Measurements from ENCODE around the gene ZSWIM1.
A peak's percentile ranks its signal among the peaks of the same experiment; 100 is the strongest.

Gene ZSWIM1

DNA sequence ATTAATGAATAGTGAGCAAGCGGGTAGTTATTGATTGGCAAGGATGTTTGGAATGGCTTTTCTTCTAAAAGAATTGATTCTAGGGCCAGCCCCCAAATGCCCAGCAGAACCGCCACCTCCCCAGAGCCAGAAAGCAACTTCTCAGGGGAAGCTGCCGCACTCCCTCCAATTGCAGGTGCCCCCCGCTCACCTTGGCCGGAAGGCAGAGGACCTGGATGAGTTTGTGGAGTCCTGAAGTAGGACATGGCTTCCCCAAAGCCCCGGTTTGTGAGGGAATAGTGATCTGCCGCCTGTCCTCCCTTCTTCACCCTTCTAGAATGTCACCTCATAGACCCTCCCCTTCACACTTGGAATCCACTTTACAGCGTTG, 6.3 kb downstream of the ZSWIM1 start, which contains the start of gene SPATA25:
SPATA25 (minus strand) TSS at position 277 of the 370 bp plus-strand sequence; CDS start at position 245, 32 bp downstream.
- no peak for DNase-seq
- TF ChIP-seq EZH2phosphoT487 (IDR thresholded peaks at IDR 0.05; ENCODE audit: low read length) (no peak), EZH2 (optimal IDR thresholded peaks at IDR 0.05; ENCODE audit: low read depth, low read length) (no peak)
- TF ChIP-seq, protein P1, sequence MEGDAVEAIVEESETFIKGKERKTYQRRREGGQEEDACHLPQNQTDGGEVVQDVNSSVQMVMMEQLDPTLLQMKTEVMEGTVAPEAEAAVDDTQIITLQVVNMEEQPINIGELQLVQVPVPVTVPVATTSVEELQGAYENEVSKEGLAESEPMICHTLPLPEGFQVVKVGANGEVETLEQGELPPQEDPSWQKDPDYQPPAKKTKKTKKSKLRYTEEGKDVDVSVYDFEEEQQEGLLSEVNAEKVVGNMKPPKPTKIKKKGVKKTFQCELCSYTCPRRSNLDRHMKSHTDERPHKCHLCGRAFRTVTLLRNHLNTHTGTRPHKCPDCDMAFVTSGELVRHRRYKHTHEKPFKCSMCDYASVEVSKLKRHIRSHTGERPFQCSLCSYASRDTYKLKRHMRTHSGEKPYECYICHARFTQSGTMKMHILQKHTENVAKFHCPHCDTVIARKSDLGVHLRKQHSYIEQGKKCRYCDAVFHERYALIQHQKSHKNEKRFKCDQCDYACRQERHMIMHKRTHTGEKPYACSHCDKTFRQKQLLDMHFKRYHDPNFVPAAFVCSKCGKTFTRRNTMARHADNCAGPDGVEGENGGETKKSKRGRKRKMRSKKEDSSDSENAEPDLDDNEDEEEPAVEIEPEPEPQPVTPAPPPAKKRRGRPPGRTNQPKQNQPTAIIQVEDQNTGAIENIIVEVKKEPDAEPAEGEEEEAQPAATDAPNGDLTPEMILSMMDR (IDR thresholded peaks at IDR 0.05; ENCODE audit: low read length) = no peak
- H3K9ac ChIP-seq (ENCODE audit: low read length) = no peak within 1 kb of the TSS
- H3K9me2 ChIP-seq (replicated peaks; ENCODE audit: insufficient read depth, low read length) = no peaks in the 10 kb centered on the region
- no peaks in the 10 kb centered on the region for H4K20me1 ChIP-seq (ENCODE audit: insufficient read depth, low read length)
- peaks cover 12% of the 10 kb centered on the region; the same call in 1 of the 2 replicates for H3F3A ChIP-seq (ENCODE audit: insufficient read depth, low read length)
- no peaks in the 10 kb centered on the region for H3K9me3 ChIP-seq (replicated peaks; ENCODE audit: insufficient read depth, low read length)
- no peak within 1 kb of the TSS for H3K4me2 ChIP-seq (ENCODE audit: low read depth, low read length)
- H3K79me2 ChIP-seq (ENCODE audit: low read length) = peaks cover 17% of the 10 kb centered on the region
- H3K27ac ChIP-seq (ENCODE audit: low read length) = no peak within 1 kb of the TSS
- H3K4me1 ChIP-seq (ENCODE audit: low read length) = peaks cover 5% of the 10 kb centered on the region; the same call in 1 of the 2 replicates
- no peaks in the 10 kb centered on the region for H3K27me3 ChIP-seq (replicated peaks; ENCODE audit: insufficient read depth, low read length)
- H2AFZ ChIP-seq (ENCODE audit: low read length) = no peak within 1 kb of the TSS
- no peak within 1 kb of the TSS for H3K4me3 ChIP-seq (ENCODE audit: low read length)
- no peaks in the 10 kb centered on the region for H3K36me3 ChIP-seq (replicated peaks; ENCODE audit: insufficient read depth, low read length)

DNA sequence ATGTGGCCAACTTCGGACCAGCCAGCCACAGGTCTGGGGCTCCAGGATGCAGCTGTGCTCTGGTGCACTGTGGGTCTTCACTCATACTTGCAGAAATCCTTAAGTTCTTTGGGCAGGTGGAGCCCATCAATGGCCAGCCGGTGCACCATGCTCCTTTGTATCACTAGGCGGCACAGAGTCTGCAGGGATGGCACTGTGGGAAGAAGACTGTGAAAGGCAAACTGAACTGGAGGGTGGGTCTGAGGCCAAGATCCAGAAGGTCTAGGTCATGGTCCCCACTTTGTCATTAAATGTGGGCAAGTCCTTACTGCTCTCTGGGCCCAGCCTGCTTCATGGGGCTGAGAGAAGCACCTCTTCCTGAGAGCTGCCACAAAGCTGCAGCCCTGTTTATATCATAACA, 7.7 kb downstream of the ZSWIM1 start:
- Histone ChIP-seq H3K79me2 (ENCODE audit: low read length) (peaks cover 12% of the 10 kb centered on the region), H3K27me3 (replicated peaks; ENCODE audit: insufficient read depth, low read length) (no peaks in the 10 kb centered on the region), H3K27ac (ENCODE audit: low read length) (no peak overlapping the region), H2AFZ (ENCODE audit: low read length) (no peak overlapping the region), H3K9me3 (replicated peaks; ENCODE audit: insufficient read depth, low read length) (no peaks in the 10 kb centered on the region), H3F3A (ENCODE audit: insufficient read depth, low read length) (peaks cover 21% of the 10 kb centered on the region), H4K20me1 (ENCODE audit: insufficient read depth, low read length) (no peaks in the 10 kb centered on the region), H3K9me2 (replicated peaks; ENCODE audit: insufficient read depth, low read length) (no peaks in the 10 kb centered on the region), H3K9ac (ENCODE audit: low read length) (no peak overlapping the region), H3K36me3 (replicated peaks; ENCODE audit: insufficient read depth, low read length) (no peaks in the 10 kb centered on the region), H3K4me3 (ENCODE audit: low read length) (no peak overlapping the region), H3K4me2 (ENCODE audit: low read depth, low read length) (no peak overlapping the region), H3K4me1 (ENCODE audit: low read length) (peaks cover 14% of the 10 kb centered on the region)
- TF ChIP-seq EZH2phosphoT487 (IDR thresholded peaks at IDR 0.05; ENCODE audit: low read length) (no peak), EZH2 (optimal IDR thresholded peaks at IDR 0.05; ENCODE audit: low read depth, low read length) (no peak)
- no peak for DNase-seq

DNA sequence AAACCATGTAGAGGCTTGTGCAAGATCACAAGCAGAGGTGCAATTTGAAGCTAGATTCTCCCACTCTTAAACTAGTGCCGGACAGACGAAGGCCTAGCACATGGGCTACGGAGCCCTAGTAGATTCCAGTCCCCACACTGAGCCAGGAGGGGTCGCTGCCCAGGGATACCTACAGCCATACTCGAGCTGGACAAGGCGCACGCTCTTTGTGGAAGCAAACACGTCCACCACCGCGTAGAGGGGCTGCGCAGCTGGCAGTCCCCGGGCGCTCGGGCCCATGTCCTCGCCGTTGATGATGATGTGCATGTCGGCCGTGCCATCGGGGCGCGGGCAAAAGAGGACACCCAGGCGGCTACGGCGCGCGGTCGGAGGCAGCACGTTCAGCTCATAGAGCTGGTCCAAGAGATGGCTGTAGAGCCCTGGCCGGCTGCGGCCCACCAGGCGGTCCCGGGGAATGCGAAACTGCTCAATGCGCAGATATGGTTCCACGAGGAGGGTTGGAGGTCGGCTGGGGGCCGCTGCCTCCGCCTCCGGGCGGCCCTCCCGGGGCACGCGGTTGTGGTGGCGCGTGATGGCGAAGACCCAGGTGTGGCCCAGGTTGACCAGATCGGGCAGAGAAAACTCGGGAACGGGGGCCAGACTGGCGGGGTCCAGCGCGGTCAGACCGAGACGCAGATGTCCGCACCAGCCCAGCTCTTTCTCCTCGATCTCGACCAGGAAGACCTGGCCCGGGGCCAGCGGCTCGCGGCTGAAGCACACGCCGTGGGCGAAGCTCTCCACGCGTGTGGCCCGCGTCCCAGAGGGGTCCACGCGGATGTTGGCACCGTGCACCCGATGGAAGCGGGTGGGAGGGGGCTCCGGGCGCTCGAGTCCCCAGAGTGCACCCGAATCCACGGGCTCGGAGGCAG, 9.3 kb downstream of the ZSWIM1 start:
- Histone ChIP-seq H3K36me3 (replicated peaks; ENCODE audit: insufficient read depth, low read length) (no peaks in the 10 kb centered on the region), H3K9me2 (replicated peaks; ENCODE audit: insufficient read depth, low read length) (no peaks in the 10 kb centered on the region), H3K4me2 (ENCODE audit: low read depth, low read length) (peak overlapping the region; percentile 98), H3F3A (ENCODE audit: insufficient read depth, low read length) (peaks cover 21% of the 10 kb centered on the region), H2AFZ (ENCODE audit: low read length) (peak overlapping the region; percentile 98), H3K27ac (ENCODE audit: low read length) (no peak overlapping the region), H3K9ac (ENCODE audit: low read length) (peak overlapping the region; percentile 72), H3K4me3 (ENCODE audit: low read length) (peak overlapping the region; percentile 80), H3K4me1 (ENCODE audit: low read length) (peaks cover 14% of the 10 kb centered on the region), H3K9me3 (replicated peaks; ENCODE audit: insufficient read depth, low read length) (no peaks in the 10 kb centered on the region), H3K79me2 (ENCODE audit: low read length) (peaks cover 18% of the 10 kb centered on the region), H4K20me1 (ENCODE audit: insufficient read depth, low read length) (no peaks in the 10 kb centered on the region), H3K27me3 (replicated peaks; ENCODE audit: insufficient read depth, low read length) (no peaks in the 10 kb centered on the region)
- DNase-seq = no peak
- TF ChIP-seq EZH2 (optimal IDR thresholded peaks at IDR 0.05; ENCODE audit: low read depth, low read length) = no peak
- TF ChIP-seq, protein P1 (IDR thresholded peaks at IDR 0.05; ENCODE audit: low read length) = 0 out of 2 replicates have a peak, but pooled peaks have one; percentile 5
